8988T (cell line): ENCODE results near the gene PBX4.

Experiments
- DNase-seq: peaks from one replicate; pipeline ENCODE4 v3.0.0; 2011

Gene PBX4

DNA sequence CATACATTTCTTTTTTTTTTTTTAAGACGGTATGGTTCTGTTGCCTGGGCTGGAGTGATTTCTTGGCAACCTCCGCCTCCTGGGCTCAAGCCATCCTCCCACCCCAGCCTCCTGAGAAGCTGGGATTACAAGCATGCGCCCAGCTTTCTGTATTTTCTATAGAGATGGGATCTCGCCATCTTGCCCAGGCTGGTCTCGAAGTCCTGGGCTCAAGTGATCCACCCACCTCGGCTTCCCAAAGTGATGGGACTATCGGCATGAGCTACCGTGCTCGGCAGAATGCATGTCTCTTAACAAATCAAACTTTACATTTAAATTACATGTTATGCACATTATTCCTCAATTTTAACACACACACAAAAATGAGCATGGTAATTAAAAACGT is 101.3 kb downstream of the PBX4 start:
- no peak for DNase-seq

DNA sequence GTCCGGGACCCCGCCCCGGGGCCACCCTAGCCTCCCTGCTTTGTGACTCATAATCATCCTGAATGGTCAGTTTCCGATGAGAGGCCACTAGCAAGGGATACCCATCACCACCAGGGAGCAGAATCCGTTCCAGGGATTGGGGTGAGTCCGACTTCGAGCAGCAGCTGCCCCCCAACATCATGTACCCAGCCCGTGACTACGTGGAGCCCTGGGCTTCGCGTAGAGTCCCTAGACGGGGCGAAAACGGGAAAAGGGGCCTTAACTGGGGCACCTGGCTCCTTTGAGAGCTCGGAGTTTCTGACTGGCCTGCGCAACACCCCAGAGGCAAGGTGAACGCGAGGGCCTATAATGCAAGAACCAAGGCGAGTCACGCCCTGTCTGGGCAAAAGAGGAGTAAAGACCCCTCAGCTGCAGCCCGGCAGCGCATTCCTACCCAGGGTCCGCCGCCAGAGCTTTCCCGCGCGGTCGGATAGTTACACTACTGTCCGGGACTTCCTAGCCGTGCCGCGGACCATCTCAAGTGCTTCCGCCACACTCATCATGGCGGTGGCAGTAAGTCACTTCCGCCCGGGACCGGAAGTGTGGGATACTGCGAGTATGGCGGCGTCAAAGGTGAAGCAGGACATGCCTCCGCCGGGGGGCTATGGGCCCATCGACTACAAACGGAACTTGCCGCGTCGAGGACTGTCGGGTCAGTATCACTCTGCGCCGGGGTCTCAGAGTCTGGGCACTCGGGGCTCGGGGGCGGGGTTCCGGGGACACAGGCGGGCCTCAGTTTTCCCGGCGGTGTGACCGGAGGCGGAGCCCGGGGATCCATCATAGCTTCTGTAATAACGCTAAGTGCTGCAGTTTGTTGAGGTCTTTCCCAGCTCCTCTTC is 102.6 kb downstream of the PBX4 start, which contains the start of gene NDUFA13:
NDUFA13 (plus strand) TSS at position 584 of the 878 bp plus-strand sequence; CDS start at position 598, 14 bp downstream.
- DNase-seq = peak; percentile 94

GRCh38 chr19:19514881-19515641 is 103.4 kb downstream of the PBX4 start, which contains the start of gene TSSK6:
Gene TSSK6, minus strand, starts transcription at chr19:19515548. Its CDS starts 121 bp downstream, at chr19:19515427.
- DNase-seq = no peak

GRCh38 chr19:19514215-19514657 is 104.3 kb downstream of the PBX4 start:
- no peak for DNase-seq

GRCh38 chr19:19513682-19514081 is 104.8 kb downstream of the PBX4 start:
- DNase-seq = no peak
